Thyroid gland (tissue), 4 donors: ENCODE measurements around the gene EYS.

ENCODE experiments used
- CTCF ChIP-seq, 6 experiments: fragments of 200-600 bp in 3 of 6; fragments of 450-650 bp in 3 of 6; sonication (generic) in 3 of 6; IDR thresholded peaks; one replicate each; pipeline ENCODE4 v1.5.1; 2016 to 2019; ENCODE audit warnings: antibody characterized with exemption in 6 of 6, mild to moderate bottlenecking in 2 of 6, inconsistent platforms in 1 of 6, moderate library complexity in 1 of 6
- POLR2A ChIP-seq, 2 donors: fragments of 450-650 bp; IDR thresholded peaks; one replicate each; pipeline ENCODE4 v1.6.1; 2017; ENCODE audit warnings: antibody characterized with exemption in 2 of 2, mild to moderate bottlenecking in 2 of 2, moderate library complexity in 1 of 2

DNA sequence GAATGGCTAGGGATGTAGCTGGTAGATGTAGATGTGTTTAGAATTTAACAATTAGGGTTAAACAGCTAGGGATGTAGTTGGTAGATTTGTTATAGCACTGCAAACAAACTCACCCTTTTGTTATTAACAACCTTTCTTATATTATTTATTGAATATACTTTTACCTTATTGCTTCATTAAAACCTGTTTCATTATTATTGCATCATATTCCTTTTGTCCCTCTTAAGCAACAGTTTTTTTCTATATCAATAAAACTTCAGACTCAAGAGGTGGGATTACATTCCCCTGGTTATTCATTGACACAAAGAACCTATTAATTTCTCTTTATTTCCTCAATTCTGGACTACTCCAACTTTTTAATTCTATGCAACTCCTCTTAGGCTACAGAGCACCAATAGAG is 661.2 kb downstream of the EYS start:
- TF ChIP-seq CTCF (IDR thresholded peaks at IDR 0.05) (no peak), POLR2A (IDR thresholded peaks at IDR 0.05) (no peak)
